ENCODE data around the gene CTBP2. TPM values are rescaled to one million over a fixed set of nuclear protein-coding genes. Genes with fewer than 3 reads are reported as not detected.

The CTBP2 gene
- total RNA-seq, 2 donors from 2014 or later, result 1.2 TPM

DNA sequence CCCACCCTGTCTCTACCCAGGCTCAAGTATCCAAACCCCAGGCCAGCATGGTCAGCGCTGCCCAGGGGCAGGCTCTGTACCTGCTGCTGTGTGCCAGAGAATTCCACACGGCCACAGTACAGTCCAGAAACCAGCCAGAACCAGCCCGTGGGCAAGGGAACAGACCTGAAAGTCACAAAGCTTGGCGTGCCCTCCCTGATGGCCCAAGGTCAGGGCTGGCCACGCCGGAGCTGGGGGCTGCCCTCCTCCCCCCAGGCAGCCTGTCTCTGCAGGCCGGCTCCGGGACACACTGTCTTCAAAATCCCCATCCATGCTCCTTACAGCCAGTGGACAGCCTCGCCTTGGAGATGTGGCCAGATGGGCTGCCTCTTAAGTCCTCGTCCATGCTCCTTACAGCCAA is 78.4 kb downstream of the CTBP2 start:
- ATAC-seq, result no peak
- DNase-seq (ENCODE audit: low spot score in 2 of 2), result no peak
- no peaks in the 10 kb centered on the region for H3K36me3 Mint-ChIP-seq
- H3K27ac Mint-ChIP-seq, result no peak overlapping the region
- H3K9me3 Mint-ChIP-seq, result no peaks in the 10 kb centered on the region

GRCh38 chr10:125080984-125081383 is 79.4 kb downstream of the CTBP2 start:
- H3K9me3 Mint-ChIP-seq, result no peaks in the 10 kb centered on the region
- H3K27ac Mint-ChIP-seq, result no peak overlapping the region
- DNase-seq (ENCODE audit: low spot score in 2 of 2), result no peak
- no peaks in the 10 kb centered on the region for H3K36me3 Mint-ChIP-seq
- ATAC-seq, result no peak

DNA sequence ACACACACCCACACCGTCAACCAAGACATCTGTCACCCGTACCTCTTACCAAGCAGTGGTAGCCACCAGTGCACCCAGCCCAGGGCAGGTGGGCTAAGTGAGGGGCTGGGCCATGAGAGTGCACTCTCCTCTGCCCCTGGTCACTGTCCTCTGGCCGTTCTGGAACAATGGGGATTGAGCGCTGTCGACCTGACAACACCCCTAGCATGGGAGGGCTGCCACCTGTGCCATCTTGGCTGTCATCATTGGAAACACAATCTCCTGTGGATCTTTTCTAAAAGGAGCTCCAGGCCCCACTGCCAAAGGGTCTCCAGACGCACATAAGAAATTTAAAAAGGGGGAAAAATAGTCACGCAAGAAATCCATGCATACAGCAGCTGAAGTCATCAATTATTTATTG is 80.1 kb downstream of the CTBP2 start:
- DNase-seq (ENCODE audit: low spot score in 2 of 2) (no peak), ATAC-seq (no peak)
- Mint-ChIP-seq H3K9me3 (no peaks in the 10 kb centered on the region), H3K36me3 (no peaks in the 10 kb centered on the region), H3K27ac (no peak overlapping the region)

DNA sequence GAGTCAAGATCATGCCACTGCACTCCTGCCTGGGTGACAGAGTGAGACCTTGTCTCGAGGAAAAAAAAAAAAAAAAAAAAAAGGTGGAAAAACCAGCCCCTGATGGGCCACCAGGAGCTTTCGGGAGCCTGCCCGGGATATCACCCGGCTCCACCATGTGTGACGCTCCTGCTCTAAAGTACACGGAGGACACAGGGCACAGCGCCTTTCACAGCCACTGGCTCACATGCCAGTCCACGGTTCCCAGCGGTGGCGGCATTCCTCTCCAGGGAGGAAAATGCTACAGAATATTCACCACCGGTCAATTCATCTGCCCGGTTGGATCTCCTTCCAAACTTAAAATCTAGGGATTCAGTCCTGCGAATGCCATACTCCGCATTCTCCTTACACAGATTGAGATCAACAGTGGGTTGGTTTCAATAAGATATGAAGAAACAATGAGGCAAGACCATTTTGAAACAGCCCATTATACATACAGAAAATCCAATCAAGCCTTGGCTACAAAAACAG is 81.2 kb downstream of the CTBP2 start:
- no peak for ATAC-seq
- Mint-ChIP-seq H3K36me3 (no peaks in the 10 kb centered on the region), H3K27ac (no peak overlapping the region), H3K9me3 (no peaks in the 10 kb centered on the region)
- no peak for DNase-seq (ENCODE audit: low spot score in 2 of 2)

DNA sequence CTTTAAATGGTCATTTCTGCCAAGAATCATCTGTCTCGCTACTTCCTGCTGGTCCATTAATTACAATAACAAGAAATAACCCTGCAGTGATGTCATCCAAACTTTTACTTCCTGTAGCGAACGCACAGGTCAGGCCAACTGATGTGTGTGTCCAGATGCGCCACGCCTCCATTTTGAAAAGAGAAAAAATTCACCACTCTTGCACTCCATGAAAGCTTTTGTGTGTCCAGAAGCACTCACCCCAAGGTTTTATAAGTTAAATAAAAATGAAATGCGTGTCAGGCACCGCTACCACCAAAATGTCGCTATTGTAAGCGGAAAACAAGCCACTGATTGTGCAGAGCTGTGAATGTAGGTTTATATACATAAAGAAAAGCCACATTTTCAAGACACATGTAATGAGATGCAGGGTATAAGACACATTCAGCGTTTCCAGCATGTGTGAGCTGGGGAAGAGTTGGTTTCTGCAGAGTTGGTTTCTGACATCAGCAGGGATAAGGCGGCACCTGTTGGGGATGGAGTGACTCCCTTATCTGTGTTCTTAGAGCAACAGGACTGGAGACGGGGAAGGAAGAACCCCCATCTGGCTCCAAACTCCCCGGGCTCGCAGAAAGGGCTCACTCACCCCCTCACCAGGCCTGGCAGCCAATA is 83.3 kb downstream of the CTBP2 start:
- ATAC-seq, result no peak

DNA sequence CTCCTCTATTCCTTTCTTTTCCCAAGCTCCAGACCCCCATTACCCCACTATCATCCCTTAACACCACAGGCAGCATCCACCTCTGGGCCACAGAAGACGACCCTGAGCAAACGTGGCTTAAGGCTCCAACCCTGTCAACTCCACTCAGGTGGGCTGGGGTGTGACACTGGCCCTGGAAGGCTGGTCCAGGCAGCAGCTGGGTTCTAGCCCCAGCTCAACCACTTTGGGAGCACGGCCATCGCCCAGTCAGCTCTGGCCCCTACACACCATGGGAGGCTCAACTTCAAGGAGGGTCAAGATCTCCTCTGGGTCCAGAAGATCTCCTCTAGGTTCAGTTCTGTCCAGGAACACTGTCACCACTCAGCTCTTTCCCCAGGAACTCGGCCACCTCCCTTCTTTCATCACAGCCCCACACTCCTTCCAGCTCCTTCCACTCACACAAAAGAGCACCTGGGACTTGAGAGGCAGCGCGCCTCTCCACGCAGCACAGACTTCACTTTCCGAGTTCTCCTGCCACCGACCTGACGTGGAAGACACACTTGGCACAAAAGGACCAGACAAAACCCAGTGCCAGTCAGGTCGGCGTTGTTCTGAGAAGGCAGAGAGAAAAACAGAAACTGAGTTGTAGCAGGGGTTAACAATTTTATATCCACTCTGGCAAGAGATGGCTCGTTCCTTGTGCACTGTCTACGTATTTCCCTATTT is 84.1 kb downstream of the CTBP2 start:
- no peak for ATAC-seq
- no peak for DNase-seq (ENCODE audit: low spot score in 2 of 2)
- Mint-ChIP-seq H3K9me3 (no peaks in the 10 kb centered on the region), H3K36me3 (no peaks in the 10 kb centered on the region), H3K27ac (no peak overlapping the region)

More for the DNA sequence above, 83.3 kb downstream of the CTBP2 start:
- no peaks in the 10 kb centered on the region for H3K9me3 Mint-ChIP-seq
- H3K27ac Mint-ChIP-seq, result no peak overlapping the region
- no peak for DNase-seq (ENCODE audit: low spot score in 2 of 2)
- no peaks in the 10 kb centered on the region for H3K36me3 Mint-ChIP-seq

- no peaks in the 10 kb centered on the region for H3K9me3 Mint-ChIP-seq
- no peaks in the 10 kb centered on the region for H3K36me3 Mint-ChIP-seq
- H3K27ac Mint-ChIP-seq, result no peak overlapping the region
- ATAC-seq, result no peak
- no peak for DNase-seq (ENCODE audit: low spot score in 2 of 2)
Measured at GRCh38 chr10:125073996-125074395, 86.4 kb downstream of the CTBP2 start.

GRCh38 chr10:125072794-125073193 is 87.6 kb downstream of the CTBP2 start:
- H3K36me3 Mint-ChIP-seq, result no peaks in the 10 kb centered on the region
- no peak for ATAC-seq
- no peak overlapping the region for H3K27ac Mint-ChIP-seq
- no peak for DNase-seq (ENCODE audit: low spot score in 2 of 2)
- no peaks in the 10 kb centered on the region for H3K9me3 Mint-ChIP-seq

GRCh38 chr10:125071008-125071407 is 89.4 kb downstream of the CTBP2 start:
- H3K36me3 Mint-ChIP-seq, result no peaks in the 10 kb centered on the region
- no peaks in the 10 kb centered on the region for H3K9me3 Mint-ChIP-seq
- DNase-seq (ENCODE audit: low spot score in 2 of 2), result no peak
- H3K27ac Mint-ChIP-seq, result no peak overlapping the region
- no peak for ATAC-seq

GRCh38 chr10:125068406-125068805 is 92.0 kb downstream of the CTBP2 start:
- ATAC-seq (no peak), DNase-seq (ENCODE audit: low spot score in 2 of 2) (no peak)
- no peaks in the 10 kb centered on the region for H3K9me3 Mint-ChIP-seq
- H3K36me3 Mint-ChIP-seq, result no peaks in the 10 kb centered on the region
- H3K27ac Mint-ChIP-seq, result no peak overlapping the region

GRCh38 chr10:125067764-125068163 is 92.6 kb downstream of the CTBP2 start:
- DNase-seq (ENCODE audit: low spot score in 2 of 2) (no peak), ATAC-seq (no peak)
- Mint-ChIP-seq H3K9me3 (no peaks in the 10 kb centered on the region), H3K27ac (no peak overlapping the region), H3K36me3 (no peaks in the 10 kb centered on the region)

DNA sequence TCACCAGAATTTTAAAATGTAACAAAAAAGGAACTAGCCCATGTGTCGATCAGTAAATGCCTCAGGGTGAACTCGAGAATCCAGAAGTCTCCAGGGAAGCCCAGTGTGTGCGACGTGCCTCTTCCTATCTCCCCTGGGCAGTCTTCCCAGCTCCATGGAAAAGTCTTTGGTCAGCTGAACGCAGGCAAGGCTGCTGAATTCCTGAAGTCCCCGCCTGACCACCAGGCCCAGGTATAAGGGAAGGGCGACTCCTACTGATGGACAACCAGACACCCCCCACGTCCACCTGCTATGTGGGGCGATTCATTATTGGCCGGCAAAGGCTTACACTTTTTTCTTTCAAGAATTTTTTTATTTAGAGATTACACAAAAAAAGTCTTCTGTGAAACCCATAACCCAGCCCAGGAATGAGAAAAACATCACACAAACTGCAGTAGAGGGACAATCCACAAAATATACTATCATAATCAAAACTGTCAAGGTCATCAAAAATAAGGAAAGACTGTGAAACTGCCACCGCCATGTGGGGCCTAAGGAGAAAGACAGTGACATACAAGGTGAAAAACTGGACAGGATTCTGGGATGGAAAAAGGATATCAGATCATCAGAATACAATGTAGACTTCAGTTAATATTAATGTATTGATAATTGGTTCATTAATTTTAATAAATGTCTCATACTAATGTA is 93.5 kb downstream of the CTBP2 start:
- no peak overlapping the region for H3K27ac Mint-ChIP-seq
- no peak for DNase-seq (ENCODE audit: low spot score in 2 of 2)
- no peak for ATAC-seq
- no peaks in the 10 kb centered on the region for H3K9me3 Mint-ChIP-seq
- no peaks in the 10 kb centered on the region for H3K36me3 Mint-ChIP-seq

- no peak for DNase-seq (ENCODE audit: low spot score in 2 of 2)
- peak; percentile 85 to 97 for ATAC-seq
- H3K9me3 Mint-ChIP-seq, result no peaks in the 10 kb centered on the region
- H3K27ac Mint-ChIP-seq, result peak overlapping the region in 1 of 2 donors; percentile 1
- H3K36me3 Mint-ChIP-seq, result no peaks in the 10 kb centered on the region
Measured at GRCh38 chr10:125064681-125065492, 95.5 kb downstream of the CTBP2 start.

DNA sequence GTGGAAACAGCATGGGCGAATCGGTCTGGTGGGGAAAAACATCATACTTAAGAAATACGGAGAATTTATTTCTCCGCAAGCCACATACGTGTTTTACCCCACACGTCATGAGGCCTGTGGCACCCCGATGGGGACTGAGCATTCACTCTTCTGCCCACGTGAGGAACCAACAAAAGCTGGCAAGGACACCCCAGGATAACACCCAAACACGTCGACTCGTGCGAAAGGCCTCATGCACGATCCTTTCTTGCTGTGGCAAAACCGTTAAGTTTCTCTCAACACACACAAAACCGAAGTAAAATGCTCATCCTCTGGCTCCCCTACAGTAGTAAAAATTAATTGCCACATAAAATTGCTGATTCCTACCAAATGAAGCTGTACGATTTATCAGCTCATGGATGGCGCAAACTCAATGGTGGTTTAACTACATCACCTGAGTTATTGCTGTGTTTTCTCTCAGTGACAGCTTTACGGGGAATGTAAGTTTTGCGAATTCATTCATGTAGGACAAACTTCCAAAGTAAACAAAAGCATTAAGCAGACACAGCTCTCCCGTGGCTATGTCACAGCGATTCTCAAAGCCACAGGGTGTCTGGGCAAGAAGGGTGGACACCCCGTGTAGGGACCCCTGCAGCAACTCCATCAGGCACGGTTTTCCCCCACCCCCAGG is 97.0 kb downstream of the CTBP2 start:
- no peak for ATAC-seq
- no peaks in the 10 kb centered on the region for H3K36me3 Mint-ChIP-seq
- DNase-seq (ENCODE audit: low spot score in 2 of 2), result no peak
- H3K9me3 Mint-ChIP-seq, result no peaks in the 10 kb centered on the region
- no peak overlapping the region for H3K27ac Mint-ChIP-seq

DNA sequence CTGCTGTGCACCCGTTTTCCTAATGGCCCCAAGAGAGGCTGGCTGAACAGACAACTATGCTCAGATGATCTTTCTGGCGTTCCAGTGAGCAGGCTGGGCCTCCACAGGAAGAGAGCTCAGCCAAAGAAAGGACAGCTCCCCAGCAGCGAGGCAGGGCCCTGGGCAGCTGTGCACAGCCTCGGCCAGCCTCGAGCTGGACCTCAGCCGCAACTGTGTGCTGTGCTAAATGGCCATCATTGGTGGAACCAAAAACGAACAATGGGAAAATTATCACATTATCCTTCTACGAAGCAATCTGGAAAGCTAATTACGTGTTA is 97.5 kb downstream of the CTBP2 start:
- no peak overlapping the region for H3K27ac Mint-ChIP-seq
- ATAC-seq (no peak), DNase-seq (ENCODE audit: low spot score in 2 of 2) (no peak)
- no peaks in the 10 kb centered on the region for H3K9me3 Mint-ChIP-seq
- no peaks in the 10 kb centered on the region for H3K36me3 Mint-ChIP-seq

DNA sequence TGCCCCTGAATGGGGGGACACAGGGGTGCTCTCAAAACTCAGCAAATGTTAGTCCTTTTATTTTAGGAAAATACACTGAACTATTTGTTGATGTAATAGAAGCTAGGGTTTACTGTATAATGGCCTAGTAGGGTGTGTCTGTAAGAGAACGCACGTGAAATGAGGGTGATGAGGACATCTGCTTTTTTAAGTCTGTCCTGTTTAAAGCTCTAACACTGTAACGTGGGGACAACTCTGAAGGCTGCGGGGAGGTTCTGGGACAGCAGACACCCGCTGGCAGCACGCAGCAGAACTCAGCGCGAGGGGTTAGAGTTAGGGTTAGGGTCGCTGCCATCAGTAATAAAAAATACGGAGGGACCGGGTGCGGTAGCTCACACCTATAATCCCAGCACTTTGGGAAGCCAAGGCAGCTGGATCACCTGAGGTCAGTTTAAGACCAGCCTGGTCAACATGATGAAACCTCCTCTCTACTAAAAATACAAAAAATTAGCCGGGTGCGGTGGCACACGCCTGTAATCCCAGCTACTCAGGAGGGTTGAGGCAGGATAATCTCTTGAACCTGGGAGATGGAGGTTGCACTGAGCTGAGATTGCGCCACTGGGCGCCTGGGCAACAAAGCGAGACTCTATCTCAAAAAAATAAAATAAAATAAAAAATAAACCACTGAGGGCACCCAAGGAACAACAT is 98.0 kb downstream of the CTBP2 start:
- no peaks in the 10 kb centered on the region for H3K9me3 Mint-ChIP-seq
- H3K36me3 Mint-ChIP-seq, result no peaks in the 10 kb centered on the region
- no peak overlapping the region for H3K27ac Mint-ChIP-seq
- DNase-seq (ENCODE audit: low spot score in 2 of 2), result no peak
- ATAC-seq, result no peak
